AG09309 (cell line): Measurements from ENCODE around the gene CELSR1.

Source experiments
- DNase-seq: peaks from one replicate; pipeline ENCODE4 v3.0.0-alpha.2; 2010; ENCODE audit warnings: low read depth
- H3K4me3 ChIP-seq: 2 replicates; pipeline ENCODE4 v1.5.1; 2011; ENCODE audit warnings: mild to moderate bottlenecking, low read depth, low read length, moderate library complexity; ENCODE audit not compliant: control insufficient read depth
- TF ChIP-seq, protein P1 (sequence below): IDR thresholded peaks from 2 replicates; pipeline ENCODE4 v1.5.1; 2011; ENCODE audit warnings: mild to moderate bottlenecking, low read depth, low read length, inconsistent platforms; ENCODE audit not compliant: insufficient read depth, control insufficient read depth; ENCODE audit errors: missing control alignments

Gene CELSR1

DNA sequence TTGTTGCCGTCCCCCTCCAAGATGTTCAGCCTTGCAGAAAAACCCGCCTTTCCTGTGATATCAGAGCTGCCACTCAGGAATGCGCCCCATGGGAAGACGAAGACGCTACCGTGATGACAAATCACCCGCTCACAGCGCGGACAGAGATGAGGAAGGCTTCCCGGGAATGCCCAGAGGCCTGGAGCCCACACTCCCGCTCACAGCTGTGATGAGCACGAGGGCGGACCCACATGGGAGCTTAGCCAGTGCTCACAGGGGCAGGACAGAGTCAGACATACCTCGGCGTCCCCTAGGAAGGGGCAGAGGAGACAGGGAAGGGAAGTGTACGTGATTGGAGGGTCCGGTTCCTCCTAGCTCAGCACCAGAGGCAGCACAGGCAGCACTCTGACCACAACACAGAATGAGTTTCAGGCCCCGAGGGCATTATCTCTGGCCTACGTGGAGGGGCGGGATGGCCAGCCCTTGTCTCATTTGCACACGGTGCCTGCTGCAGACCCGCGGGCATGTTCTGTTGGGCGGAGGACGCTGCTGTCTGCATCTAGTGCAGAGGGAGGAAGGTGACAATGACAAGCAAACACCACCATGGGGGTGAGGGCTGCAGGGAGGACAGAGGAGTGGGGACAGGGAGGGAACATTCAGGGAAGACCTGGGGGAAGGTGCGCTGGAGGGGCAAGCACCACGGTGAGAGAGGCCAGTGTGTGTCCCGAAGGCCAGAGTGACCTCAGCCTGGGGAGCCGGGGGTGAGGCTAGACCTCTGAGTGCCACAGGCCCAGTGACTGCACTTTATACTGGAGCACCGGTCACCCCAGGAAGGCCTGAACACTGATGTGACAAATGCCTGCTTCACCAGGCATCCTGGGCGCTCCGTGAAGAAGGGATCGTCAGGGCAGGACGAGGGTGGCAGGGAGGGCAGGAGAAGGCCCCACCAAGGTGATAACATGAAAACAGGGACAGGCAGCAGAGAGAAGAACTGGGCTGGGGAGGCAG, 79.6 kb downstream of the CELSR1 start:
- DNase-seq, result no peak
- no peak overlapping the region for H3K4me3 ChIP-seq
- TF ChIP-seq, protein P1, sequence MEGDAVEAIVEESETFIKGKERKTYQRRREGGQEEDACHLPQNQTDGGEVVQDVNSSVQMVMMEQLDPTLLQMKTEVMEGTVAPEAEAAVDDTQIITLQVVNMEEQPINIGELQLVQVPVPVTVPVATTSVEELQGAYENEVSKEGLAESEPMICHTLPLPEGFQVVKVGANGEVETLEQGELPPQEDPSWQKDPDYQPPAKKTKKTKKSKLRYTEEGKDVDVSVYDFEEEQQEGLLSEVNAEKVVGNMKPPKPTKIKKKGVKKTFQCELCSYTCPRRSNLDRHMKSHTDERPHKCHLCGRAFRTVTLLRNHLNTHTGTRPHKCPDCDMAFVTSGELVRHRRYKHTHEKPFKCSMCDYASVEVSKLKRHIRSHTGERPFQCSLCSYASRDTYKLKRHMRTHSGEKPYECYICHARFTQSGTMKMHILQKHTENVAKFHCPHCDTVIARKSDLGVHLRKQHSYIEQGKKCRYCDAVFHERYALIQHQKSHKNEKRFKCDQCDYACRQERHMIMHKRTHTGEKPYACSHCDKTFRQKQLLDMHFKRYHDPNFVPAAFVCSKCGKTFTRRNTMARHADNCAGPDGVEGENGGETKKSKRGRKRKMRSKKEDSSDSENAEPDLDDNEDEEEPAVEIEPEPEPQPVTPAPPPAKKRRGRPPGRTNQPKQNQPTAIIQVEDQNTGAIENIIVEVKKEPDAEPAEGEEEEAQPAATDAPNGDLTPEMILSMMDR, result no peak

DNA sequence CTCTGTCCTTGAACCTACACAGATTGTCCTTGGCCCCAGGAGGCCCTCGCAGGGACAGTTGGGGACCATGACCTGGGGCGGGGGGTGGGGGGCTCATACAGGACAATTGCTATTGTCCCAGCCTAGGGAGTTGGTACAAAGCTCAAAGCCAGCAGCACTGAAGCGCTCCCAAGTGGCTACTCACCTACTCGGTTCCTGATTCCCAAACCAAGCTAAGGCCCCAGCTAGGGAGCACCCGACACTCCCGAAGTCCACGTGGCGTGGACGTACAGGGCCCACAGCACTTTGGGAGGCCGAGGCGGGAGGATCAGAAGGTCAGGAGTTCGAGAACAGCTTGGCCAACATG, 80.6 kb downstream of the CELSR1 start:
- TF ChIP-seq, protein P1, result no peak
- H3K4me3 ChIP-seq, result no peak overlapping the region
- no peak for DNase-seq

DNA sequence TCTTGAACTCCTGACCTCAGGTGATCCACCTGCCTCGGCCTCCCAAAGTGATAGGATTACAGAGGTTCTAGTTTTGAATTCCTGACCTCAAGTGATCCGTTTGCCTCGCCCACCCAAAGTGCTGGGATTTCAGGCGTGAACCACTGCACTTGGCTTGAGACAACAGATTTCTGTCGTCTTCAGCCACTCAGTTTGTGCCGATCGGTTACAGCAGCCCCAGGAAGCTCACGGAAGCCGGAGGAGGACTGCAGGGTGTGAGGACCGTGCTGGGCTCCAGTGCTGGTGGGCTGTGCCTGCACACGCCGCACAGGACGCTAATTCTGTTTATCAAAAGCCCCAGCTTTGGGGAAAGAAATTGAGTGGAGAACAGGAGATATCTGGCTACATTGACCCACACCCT, 82.0 kb downstream of the CELSR1 start:
- H3K4me3 ChIP-seq, result no peak overlapping the region
- TF ChIP-seq, protein P1, result no peak
- DNase-seq, result no peak

DNA sequence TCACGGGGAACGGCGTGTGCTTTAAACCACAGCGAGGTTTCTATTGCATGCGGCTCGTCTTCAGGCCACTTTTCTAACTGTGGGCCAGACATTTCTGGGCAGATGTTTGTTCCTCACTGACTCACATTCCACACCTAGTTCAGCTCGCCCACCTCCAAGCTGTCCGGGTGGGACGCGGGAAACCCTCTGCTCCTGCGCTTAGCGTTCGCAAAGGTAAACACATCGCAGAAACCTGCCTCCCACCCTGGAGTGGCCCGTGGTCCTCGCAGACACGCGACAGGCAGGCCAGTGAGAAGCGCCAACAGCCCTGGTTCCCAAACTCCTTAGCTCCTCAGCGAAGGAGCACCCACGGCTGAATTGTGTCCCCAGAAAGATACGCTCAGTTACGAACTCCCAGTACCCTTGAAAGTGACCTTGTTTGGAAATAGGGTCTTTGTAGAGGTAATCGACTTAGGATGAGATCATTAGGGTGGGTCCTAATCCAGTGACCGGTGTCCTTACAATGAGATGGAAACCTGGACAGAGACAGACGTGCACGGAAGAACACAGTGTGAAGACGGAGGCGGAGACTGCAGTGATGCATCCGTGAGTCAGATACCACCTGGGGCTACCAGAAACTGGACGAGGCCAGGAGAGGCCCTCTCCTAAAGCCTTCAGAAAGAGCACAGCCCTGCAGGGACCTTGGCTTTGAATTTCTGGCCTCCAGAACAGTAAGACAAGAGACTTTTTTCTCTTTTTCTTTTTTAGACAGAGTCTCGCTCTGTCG, 82.7 kb downstream of the CELSR1 start:
- no peak for DNase-seq
- no peak overlapping the region for H3K4me3 ChIP-seq
- TF ChIP-seq, protein P1, result no peak

DNA sequence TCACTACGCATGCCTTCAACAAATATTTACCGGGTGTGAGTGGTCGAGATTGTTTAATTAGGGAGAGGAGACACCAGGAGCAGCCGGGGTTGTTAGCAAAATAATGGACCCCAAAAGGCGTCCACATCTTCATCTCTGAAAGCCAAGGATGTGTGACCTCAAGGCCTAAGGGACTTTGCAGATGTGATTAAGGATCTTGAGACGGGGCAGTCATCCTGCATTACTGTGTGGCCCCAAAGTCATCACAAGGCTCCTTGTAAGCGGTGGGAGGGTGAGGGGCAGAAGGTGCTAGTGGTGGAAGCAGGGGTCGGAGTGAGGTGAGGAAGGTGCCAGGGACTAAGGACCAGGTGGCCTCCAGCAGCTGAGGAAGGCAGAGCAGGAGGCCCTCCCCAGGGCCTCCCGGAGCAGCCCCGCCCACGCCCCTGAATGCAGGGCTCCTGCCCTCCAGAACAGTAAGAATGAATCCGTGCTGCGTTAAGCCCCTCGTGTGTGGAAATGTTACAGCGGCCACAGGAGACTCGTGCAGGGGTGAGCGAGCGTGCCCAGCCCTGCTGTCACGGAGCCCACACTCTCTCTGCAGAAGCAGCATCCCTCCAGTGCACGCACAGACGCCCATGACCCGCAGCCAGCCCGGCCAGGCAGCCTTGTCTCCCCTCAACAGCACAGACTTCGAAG, 83.5 kb downstream of the CELSR1 start:
- no peak overlapping the region for H3K4me3 ChIP-seq
- TF ChIP-seq, protein P1, result no peak
- DNase-seq, result no peak
